22Rv1 (cell line): ENCODE results near the gene HAPSTR1.

Experiments used
- CTCF ChIP-seq: fragments of 450-650 bp; IDR thresholded peaks from 2 replicates; pipeline ENCODE4 v1.5.1; 2017; ENCODE audit warnings: mild to moderate bottlenecking
- ZFX ChIP-seq: fragments of 450-650 bp; IDR thresholded peaks from 2 replicates; pipeline ENCODE4 v1.6.1; 2017; ENCODE audit warnings: antibody characterized with exemption, borderline replicate concordance

- TF ChIP-seq CTCF (no peak), ZFX (no peak)
Measured at GRCh38 chr16:9070254-9070653, 21.2 kb upstream of the HAPSTR1 start.
